ENCODE data around the gene THSD4.

THSD4 gene

DNA sequence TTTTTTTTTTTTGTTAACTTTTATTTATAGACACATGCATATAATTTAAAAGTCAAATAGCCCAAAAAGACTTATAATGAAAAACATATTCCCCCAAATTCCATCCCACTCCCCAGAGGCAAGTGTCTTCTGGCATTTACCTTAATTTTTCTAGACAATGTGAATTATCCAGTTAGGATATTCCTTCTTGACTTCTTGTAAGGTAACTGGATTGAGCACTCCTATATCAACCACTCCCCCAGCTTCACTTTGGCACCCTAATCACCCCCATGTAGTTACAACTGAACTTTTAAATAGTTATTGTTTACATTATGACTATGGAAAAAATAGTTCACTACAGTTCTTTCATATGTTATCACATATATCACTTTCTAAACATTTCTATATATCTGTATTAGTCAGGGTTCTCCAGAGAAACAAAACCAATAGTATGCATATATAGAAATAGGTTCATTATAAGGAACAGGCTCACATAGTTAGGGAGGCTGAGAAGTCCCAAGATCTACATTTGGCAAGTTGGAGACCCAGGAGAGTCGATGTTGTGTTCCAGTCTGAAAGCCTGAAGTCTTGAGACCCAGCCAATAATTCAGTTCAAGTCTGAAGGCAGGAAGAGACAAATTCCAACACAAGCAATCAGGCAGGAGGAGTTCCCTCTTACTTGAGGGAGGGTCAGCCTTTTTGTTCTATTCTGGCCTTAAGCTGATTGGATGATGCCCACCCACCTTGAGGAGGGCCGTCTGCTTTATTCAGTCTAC, 175.8 kb downstream of the THSD4 start:
- no peak overlapping the region for H3K4me3 ChIP-seq (replicated peaks; ENCODE audit: low read depth, low read length)
- no peak for DNase-seq (ENCODE audit: low read depth)
- TF ChIP-seq, protein P1, sequence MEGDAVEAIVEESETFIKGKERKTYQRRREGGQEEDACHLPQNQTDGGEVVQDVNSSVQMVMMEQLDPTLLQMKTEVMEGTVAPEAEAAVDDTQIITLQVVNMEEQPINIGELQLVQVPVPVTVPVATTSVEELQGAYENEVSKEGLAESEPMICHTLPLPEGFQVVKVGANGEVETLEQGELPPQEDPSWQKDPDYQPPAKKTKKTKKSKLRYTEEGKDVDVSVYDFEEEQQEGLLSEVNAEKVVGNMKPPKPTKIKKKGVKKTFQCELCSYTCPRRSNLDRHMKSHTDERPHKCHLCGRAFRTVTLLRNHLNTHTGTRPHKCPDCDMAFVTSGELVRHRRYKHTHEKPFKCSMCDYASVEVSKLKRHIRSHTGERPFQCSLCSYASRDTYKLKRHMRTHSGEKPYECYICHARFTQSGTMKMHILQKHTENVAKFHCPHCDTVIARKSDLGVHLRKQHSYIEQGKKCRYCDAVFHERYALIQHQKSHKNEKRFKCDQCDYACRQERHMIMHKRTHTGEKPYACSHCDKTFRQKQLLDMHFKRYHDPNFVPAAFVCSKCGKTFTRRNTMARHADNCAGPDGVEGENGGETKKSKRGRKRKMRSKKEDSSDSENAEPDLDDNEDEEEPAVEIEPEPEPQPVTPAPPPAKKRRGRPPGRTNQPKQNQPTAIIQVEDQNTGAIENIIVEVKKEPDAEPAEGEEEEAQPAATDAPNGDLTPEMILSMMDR (IDR thresholded peaks at IDR 0.05; ENCODE audit: low read length, missing control alignments), result no peak

DNA sequence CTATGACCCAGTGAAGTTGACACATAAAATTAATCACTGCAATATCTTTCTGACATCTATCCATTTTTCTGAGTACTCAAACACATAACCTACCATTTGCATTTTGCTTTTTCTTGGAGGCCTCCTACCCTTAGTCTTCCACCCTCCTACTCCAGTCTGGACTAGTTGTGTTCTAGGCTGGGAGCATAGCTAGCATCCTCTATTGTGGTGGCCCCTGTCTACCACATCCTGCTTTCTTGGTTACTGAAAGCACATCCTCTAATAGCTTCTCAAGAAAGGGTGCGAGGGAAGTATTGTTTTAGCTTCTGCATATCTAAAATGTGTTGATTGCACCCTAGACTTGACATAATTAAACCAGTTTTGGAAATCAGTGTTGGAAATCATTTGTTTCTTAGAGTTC, 176.5 kb downstream of the THSD4 start:
- DNase-seq (ENCODE audit: low read depth), result no peak
- H3K4me3 ChIP-seq (replicated peaks; ENCODE audit: low read depth, low read length), result no peak overlapping the region
- TF ChIP-seq, protein P1 (IDR thresholded peaks at IDR 0.05; ENCODE audit: low read length, missing control alignments), result no peak

DNA sequence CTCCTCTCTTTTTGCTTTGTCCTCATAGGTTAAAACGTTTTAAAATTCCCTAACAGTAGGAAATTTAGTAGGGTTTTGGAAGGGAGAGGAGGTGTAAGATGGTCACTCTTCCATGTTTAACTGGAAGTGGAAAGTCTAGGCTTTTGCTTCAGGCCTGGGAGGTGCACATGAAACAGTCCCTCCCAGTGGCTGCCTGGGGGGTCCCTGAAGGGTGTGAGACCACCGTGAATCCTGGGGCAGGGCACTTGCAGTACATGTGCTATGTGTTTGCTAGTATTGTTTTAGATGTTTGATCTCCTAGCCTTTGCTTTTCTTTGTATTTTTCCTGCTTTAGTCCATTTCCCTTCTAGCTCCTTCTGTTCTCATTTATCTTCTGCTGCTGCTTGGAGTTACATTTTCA, 178.5 kb downstream of the THSD4 start:
- TF ChIP-seq, protein P1 (IDR thresholded peaks at IDR 0.05; ENCODE audit: low read length, missing control alignments), result no peak
- H3K4me3 ChIP-seq (replicated peaks; ENCODE audit: low read depth, low read length), result no peak overlapping the region
- no peak for DNase-seq (ENCODE audit: low read depth)

DNA sequence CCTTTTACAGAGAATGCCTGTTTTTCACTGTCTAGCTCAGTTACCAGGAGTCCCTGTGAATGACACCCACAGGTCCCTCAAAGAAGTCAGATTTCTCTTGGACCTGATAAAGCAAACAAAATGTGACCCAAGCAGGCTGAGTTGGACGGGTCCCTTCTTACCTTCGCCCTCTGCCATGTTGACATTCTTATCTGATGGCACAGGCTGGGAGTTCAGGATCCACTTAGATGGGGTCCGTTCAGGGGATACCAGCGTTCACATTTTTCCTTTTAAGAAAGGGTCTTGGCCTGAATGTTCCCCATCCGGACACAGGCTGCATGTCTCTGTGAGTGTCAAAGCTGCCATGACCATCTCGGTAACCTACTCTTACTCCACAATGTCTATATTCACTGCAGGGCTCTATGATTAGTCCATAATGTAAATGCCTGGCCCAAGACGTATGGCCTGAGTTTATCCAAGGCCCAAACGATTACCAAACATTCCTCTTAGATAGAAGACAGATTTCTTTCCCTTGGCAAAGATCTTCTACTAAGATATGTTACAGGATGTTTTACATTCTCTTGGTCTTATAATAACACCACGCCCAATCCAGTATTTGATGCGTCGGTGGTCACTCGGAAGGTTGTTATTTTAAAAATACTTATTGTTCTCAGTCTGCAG, 179.1 kb downstream of the THSD4 start:
- TF ChIP-seq, protein P1 (IDR thresholded peaks at IDR 0.05; ENCODE audit: low read length, missing control alignments), result no peak
- no peak overlapping the region for H3K4me3 ChIP-seq (replicated peaks; ENCODE audit: low read depth, low read length)
- peak; percentile 73 for DNase-seq (ENCODE audit: low read depth)

DNA sequence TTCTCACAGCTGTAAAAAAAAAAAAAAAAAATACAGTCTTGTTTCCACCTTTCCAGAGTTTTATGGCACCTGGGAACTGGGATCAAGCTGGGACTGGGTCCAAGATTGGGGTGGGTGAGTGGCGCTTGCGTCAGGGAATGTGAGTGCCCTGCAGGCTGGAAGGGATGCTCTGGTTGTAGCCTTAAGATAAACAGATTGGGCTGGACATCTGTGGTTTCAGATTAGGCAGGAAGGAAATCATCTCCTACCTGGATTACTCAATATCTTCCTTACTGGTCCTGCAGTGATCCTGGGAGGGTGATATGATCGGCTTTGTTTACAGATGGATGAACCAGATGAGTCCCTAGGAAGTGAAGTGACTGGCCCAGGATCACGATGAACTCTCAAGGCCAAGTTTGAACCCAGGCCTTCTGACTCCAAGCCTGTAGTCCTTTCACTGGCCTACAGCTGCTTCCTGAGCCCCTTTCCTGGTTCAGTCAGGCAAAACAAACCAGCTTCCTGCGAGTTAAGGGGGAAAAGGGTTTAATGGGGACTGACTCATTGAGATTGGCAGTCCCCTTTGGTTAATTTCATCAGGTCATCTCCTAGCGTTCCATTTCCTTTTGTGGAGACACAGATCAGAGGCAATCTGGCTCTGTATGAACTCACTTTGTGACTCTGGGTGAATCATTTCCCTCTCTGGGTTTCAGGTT, 179.8 kb downstream of the THSD4 start:
- peak; percentile 96 for DNase-seq (ENCODE audit: low read depth)

DNA sequence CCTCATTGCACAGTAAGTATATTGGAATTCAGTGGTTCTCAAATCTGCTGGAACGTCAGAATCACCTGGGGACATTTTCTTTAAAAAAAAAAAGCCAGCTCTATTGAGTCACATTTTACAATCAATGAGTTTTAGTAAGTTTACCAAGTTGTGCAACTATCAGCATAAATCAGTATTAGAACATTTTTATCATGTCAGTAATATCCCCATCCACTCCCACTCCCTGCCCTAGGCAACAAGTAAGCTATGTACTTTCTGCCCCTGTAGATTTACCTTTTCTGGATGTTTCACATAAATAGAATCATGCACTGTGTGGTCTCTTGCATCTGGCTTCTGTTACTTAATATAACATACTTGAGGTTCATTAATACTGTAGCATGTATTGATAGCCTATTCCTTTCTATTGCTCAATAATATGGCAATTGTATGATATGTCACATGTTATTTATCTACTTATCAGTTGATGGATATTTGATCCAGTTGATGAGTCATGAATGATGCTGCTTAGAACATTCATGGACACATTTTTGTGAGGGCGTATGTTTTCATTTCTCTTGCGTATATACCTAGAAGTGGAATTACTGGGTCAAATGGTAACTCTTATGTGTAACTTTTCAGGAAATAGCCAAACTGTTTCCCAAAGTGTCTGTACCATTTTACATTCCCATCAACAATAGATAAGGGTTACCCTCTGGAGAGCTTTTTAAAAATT, 180.5 kb downstream of the THSD4 start:
- TF ChIP-seq, protein P1 (IDR thresholded peaks at IDR 0.05; ENCODE audit: low read length, missing control alignments), result no peak
- peak; percentile 84 for DNase-seq (ENCODE audit: low read depth)
- no peak overlapping the region for H3K4me3 ChIP-seq (replicated peaks; ENCODE audit: low read depth, low read length)

More for the DNA sequence above, 179.8 kb downstream of the THSD4 start:
- no peak overlapping the region for H3K4me3 ChIP-seq (replicated peaks; ENCODE audit: low read depth, low read length)
- TF ChIP-seq, protein P1 (IDR thresholded peaks at IDR 0.05; ENCODE audit: low read length, missing control alignments), result no peak

Measured in fibroblast of pulmonary artery (primary cell).